GM21576 (cell line): ENCODE measurements around the gene DTX1.
"Not testable (repeated sequence)": the region's sequence is repeated elsewhere in the genome, so short reads cannot be mapped to it uniquely, and the experiment has no call there.

ENCODE experiments used
- ATAC-seq: cut with Tn5 transposase; IDR thresholded peaks from one replicate; pipeline ENCODE4 v1.9.1; 2021; ENCODE audit warnings: mild to moderate bottlenecking, moderate library complexity; ENCODE audit not compliant: unreplicated experiment

Gene DTX1

GRCh38 chr12:113111247-113111646 is 54.7 kb downstream of the DTX1 start:
- ATAC-seq: no peak

- ATAC-seq: no peak
Observed at GRCh38 chr12:113112043-113112899, 55.7 kb downstream of the DTX1 start.

GRCh38 chr12:113113397-113113796 is 56.9 kb downstream of the DTX1 start:
- no peak for ATAC-seq

GRCh38 chr12:113114447-113115178 is 58.1 kb downstream of the DTX1 start:
- ATAC-seq: no peak

GRCh38 chr12:113115455-113116126 is 59.1 kb downstream of the DTX1 start:
- ATAC-seq: no peak

GRCh38 chr12:113116875-113117274 is 60.3 kb downstream of the DTX1 start:
- ATAC-seq: no peak

- not testable (repeated sequence) for ATAC-seq
Observed at GRCh38 chr12:113117684-113118083, 61.2 kb downstream of the DTX1 start.

GRCh38 chr12:113118142-113118541 is 61.6 kb downstream of the DTX1 start:
- no peak for ATAC-seq

- no peak for ATAC-seq
Observed at GRCh38 chr12:113119980-113120669, 63.6 kb downstream of the DTX1 start.

GRCh38 chr12:113120670-113121370 is 64.3 kb downstream of the DTX1 start:
- ATAC-seq: no peak

- no peak for ATAC-seq
Observed at GRCh38 chr12:113127791-113128199, 71.3 kb downstream of the DTX1 start.

GRCh38 chr12:113128802-113129663 is 72.5 kb downstream of the DTX1 start:
- ATAC-seq: no peak

- no peak for ATAC-seq
Observed at GRCh38 chr12:113129664-113130456, 73.3 kb downstream of the DTX1 start.

GRCh38 chr12:113130457-113131135 is 74.1 kb downstream of the DTX1 start:
- no peak for ATAC-seq

GRCh38 chr12:113131556-113131955 is 75.0 kb downstream of the DTX1 start:
- no peak for ATAC-seq

- no peak for ATAC-seq
Observed at GRCh38 chr12:113133036-113133435, 76.5 kb downstream of the DTX1 start.

- ATAC-seq: no peak
Observed at GRCh38 chr12:113133666-113134065, 77.1 kb downstream of the DTX1 start.

GRCh38 chr12:113134071-113134470 is 77.5 kb downstream of the DTX1 start:
- ATAC-seq: no peak
